Measurements from ENCODE around the gene PPP1R2C. TPM values are rescaled to one million over a fixed set of nuclear protein-coding genes. Genes with fewer than 3 reads are reported as not detected.

PPP1R2C gene
- total RNA-seq, 4 donors from 2014 or later, result not detected

- no peak for TF ChIP-seq EP300 (IDR thresholded peaks at IDR 0.05)
- no peak for TF ChIP-seq CTCF (IDR thresholded peaks at IDR 0.05)
- TF ChIP-seq POLR2A (IDR thresholded peaks at IDR 0.05), result no peak
- Histone ChIP-seq H3K27ac (no peak overlapping the region), H3K9me3 (no peaks in the 10 kb centered on the region), H3K4me3 (no peak overlapping the region), H3K4me1 (no peaks in the 10 kb centered on the region), H3K36me3 (no peaks in the 10 kb centered on the region), H3K27me3 (no peaks in the 10 kb centered on the region)
- DNase-seq (ENCODE audit: low spot score in 2 of 2), result no peak
- 18 to 36% methylated on average over 3 to 4 of the region's 4 CpGs for WGBS, 2 donors
Observed at GRCh38 chrX:42752730-42753129, 25.2 kb downstream of the PPP1R2C start.

- Histone ChIP-seq H3K27ac (no peak overlapping the region), H3K4me1 (no peaks in the 10 kb centered on the region), H3K36me3 (no peaks in the 10 kb centered on the region), H3K9me3 (no peaks in the 10 kb centered on the region), H3K4me3 (no peak overlapping the region), H3K27me3 (no peaks in the 10 kb centered on the region)
- WGBS, 2 donors, result 83 to 95% methylated on average over 3 of the region's 3 CpGs
- no peak for TF ChIP-seq EP300 (IDR thresholded peaks at IDR 0.05)
- no peak for TF ChIP-seq CTCF (IDR thresholded peaks at IDR 0.05)
- TF ChIP-seq POLR2A (IDR thresholded peaks at IDR 0.05), result no peak
- no peak for DNase-seq (ENCODE audit: low spot score in 2 of 2)
Observed at GRCh38 chrX:42751573-42751972, 26.4 kb downstream of the PPP1R2C start.

GRCh38 chrX:42748067-42748850 is 29.7 kb downstream of the PPP1R2C start:
- DNase-seq (ENCODE audit: low spot score in 2 of 2), result no peak
- WGBS, 2 donors, result 72 to 77% methylated on average over 5 of the region's 5 CpGs
- H3K27me3 ChIP-seq, result peaks cover 0 to 4% of the 10 kb centered on the region in 2 donors
- H3K4me3 ChIP-seq, result no peak overlapping the region
- no peaks in the 10 kb centered on the region for H3K36me3 ChIP-seq
- H3K27ac ChIP-seq, result no peak overlapping the region
- H3K9me3 ChIP-seq, result no peaks in the 10 kb centered on the region
- H3K4me1 ChIP-seq, result no peaks in the 10 kb centered on the region
- TF ChIP-seq POLR2A (IDR thresholded peaks at IDR 0.05), result no peak
- no peak for TF ChIP-seq EP300 (IDR thresholded peaks at IDR 0.05)
- no peak for TF ChIP-seq CTCF (IDR thresholded peaks at IDR 0.05)

- no peaks in the 10 kb centered on the region for H3K4me1 ChIP-seq
- no peak for TF ChIP-seq CTCF (IDR thresholded peaks at IDR 0.05)
- no peak for TF ChIP-seq EP300 (IDR thresholded peaks at IDR 0.05)
- TF ChIP-seq POLR2A (IDR thresholded peaks at IDR 0.05), result no peak
- peaks cover 0 to 4% of the 10 kb centered on the region in 2 donors for H3K27me3 ChIP-seq
- no peaks in the 10 kb centered on the region for H3K36me3 ChIP-seq
- 58 to 64% methylated on average over 2 of the region's 2 CpGs for WGBS, 2 donors
- H3K9me3 ChIP-seq, result no peaks in the 10 kb centered on the region
- H3K4me3 ChIP-seq, result no peak overlapping the region
- DNase-seq (ENCODE audit: low spot score in 2 of 2), result no peak
- H3K27ac ChIP-seq, result no peak overlapping the region
Observed at GRCh38 chrX:42746606-42747005, 31.4 kb downstream of the PPP1R2C start.

- 72 to 95% methylated on average over 1 of the region's 1 CpG for WGBS, 2 donors
- H3K4me3 ChIP-seq, result no peak overlapping the region
- no peak for DNase-seq (ENCODE audit: low spot score in 2 of 2)
- no peaks in the 10 kb centered on the region for H3K9me3 ChIP-seq
- H3K4me1 ChIP-seq, result no peaks in the 10 kb centered on the region
- TF ChIP-seq CTCF (IDR thresholded peaks at IDR 0.05) (no peak), POLR2A (IDR thresholded peaks at IDR 0.05) (no peak), EP300 (IDR thresholded peaks at IDR 0.05) (no peak)
- H3K27ac ChIP-seq, result no peak overlapping the region
- peaks cover 0 to 4% of the 10 kb centered on the region in 2 donors for H3K27me3 ChIP-seq
- no peaks in the 10 kb centered on the region for H3K36me3 ChIP-seq
Observed at GRCh38 chrX:42740456-42740855, 37.5 kb downstream of the PPP1R2C start.

All from tibial nerve (tissue), 4 donors.